ENCODE data around the gene ATF2. TPM values are rescaled to one million over a fixed set of nuclear protein-coding genes. Genes with fewer than 3 reads are reported as not detected.
"Not testable (repeated sequence)": the region's sequence is repeated elsewhere in the genome, so short reads cannot be mapped to it uniquely, and the experiment has no call there.

ATF2 gene
- total RNA-seq, 6 experiments from 2014 or later, result 34.1 to 43.9 (median 38.2) TPM

DNA sequence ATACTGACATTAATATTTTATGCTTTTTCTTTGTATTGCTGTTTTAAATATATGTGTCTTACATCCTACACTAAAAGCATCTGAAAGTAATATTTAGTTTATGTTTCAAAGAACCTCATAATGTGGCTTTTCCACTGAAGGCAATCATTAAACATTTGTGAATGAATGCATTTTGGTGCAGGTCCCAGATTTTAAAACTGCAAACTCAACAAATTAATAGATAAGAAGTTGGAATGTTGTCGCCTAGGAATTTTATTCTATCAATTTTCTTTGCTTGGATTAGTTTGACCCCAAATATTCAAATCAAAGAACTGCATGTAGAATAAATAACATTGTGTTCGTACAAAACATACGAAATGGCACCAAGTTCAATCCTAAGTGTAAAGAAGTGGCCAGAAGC is 44.7 kb downstream of the ATF2 start:
- no peak for DNase-seq
- Mint-ChIP-seq H3K27ac (no peak overlapping the region), H3K9me3 (no peaks in the 10 kb centered on the region), H3K4me3 (no peak overlapping the region), H3K27me3 (ENCODE audit: insufficient read depth) (no peaks in the 10 kb centered on the region; the same call in 1 of the 2 replicates), H3K4me1 (ENCODE audit: low read depth) (no peaks in the 10 kb centered on the region), H3K36me3 (ENCODE audit: low read depth) (peaks cover 1% of the 10 kb centered on the region)
- TF ChIP-seq, protein P1, sequence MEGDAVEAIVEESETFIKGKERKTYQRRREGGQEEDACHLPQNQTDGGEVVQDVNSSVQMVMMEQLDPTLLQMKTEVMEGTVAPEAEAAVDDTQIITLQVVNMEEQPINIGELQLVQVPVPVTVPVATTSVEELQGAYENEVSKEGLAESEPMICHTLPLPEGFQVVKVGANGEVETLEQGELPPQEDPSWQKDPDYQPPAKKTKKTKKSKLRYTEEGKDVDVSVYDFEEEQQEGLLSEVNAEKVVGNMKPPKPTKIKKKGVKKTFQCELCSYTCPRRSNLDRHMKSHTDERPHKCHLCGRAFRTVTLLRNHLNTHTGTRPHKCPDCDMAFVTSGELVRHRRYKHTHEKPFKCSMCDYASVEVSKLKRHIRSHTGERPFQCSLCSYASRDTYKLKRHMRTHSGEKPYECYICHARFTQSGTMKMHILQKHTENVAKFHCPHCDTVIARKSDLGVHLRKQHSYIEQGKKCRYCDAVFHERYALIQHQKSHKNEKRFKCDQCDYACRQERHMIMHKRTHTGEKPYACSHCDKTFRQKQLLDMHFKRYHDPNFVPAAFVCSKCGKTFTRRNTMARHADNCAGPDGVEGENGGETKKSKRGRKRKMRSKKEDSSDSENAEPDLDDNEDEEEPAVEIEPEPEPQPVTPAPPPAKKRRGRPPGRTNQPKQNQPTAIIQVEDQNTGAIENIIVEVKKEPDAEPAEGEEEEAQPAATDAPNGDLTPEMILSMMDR (IDR thresholded peaks at IDR 0.05), result no peak

DNA sequence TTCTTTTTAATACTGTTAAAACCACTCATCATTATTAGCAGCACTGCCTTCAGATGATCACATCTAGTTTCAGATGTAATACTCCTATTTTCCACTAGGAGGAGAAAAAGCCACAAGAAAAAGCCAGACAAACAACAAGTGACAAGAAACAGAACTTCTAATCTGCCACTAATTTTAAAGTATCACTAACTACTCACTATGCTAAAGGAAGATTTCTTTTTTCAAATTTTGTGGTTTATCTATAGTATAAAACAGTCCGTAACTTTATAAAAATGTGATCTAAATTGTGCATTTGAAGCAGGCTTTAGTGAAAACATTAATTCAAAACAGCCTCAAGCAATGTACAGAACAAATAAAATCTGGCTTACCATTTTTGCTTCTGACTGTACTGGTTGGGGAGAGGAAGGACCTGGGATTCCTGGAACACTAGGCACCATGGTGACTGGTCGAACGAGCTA is 56.8 kb downstream of the ATF2 start:
- peaks cover 19% of the 10 kb centered on the region for H3K36me3 Mint-ChIP-seq (ENCODE audit: low read depth)
- peaks cover 17% of the 10 kb centered on the region for H3K4me1 Mint-ChIP-seq (ENCODE audit: low read depth)
- H3K27me3 Mint-ChIP-seq (ENCODE audit: insufficient read depth), result no peaks in the 10 kb centered on the region
- H3K9me3 Mint-ChIP-seq, result no peaks in the 10 kb centered on the region; the same call in 1 of the 2 replicates
- no peak overlapping the region for H3K4me3 Mint-ChIP-seq
- H3K27ac Mint-ChIP-seq, result peak overlapping the region; percentile 47
- peak; percentile 63 for DNase-seq
- TF ChIP-seq, protein P1 (IDR thresholded peaks at IDR 0.05), result peak; percentile 87

DNA sequence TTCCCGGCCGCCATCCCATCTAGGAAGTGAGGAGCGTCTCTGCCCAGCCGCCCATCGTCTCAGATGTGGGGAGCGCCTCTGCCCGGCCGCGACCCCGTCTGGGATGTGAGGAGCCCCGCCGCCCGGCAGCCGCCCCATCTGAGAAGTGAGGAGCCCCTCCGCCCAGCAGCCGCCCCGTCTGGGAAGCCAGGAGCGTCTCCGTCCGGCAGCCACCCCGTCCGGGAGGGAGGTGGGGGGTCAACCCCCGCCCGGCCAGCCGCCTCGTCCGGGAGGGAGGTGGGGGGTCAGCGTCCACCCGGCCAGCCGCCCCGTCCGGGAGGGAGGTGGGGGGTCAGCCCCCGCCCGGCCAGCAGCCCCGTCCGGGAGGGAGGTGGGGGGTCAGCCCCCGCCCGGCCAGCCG is 59.9 kb downstream of the ATF2 start:
- H3K27ac Mint-ChIP-seq; H3K9me3 Mint-ChIP-seq; H3K27me3 Mint-ChIP-seq (ENCODE audit: insufficient read depth); DNase-seq; H3K4me3 Mint-ChIP-seq: not testable (repeated sequence)
- H3K36me3 Mint-ChIP-seq (ENCODE audit: low read depth), result peaks cover 17% of the 10 kb centered on the region
- peaks cover 17% of the 10 kb centered on the region for H3K4me1 Mint-ChIP-seq (ENCODE audit: low read depth)

DNA sequence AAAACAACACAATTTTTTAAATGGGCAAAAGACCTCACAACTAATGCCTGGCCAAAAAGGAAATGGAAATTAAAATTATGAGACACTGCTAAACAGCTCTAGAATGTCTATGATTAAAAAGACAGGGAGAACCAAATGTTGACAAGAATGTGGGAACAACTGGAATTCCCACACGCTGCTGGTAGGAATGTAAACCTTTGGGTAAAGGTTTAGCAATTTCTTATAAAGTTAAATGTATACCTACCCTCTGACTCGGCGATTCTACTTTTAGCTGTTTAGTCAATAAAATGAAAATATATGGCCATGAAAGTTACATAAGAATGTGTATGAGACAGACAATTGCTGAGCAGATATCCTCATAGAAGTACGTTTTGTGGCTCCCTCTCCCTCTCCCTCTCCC is 60.9 kb downstream of the ATF2 start:
- no peak for DNase-seq
- H3K36me3 Mint-ChIP-seq (ENCODE audit: low read depth), result peaks cover 19% of the 10 kb centered on the region
- H3K27me3 Mint-ChIP-seq (ENCODE audit: insufficient read depth), result no peaks in the 10 kb centered on the region
- TF ChIP-seq, protein P1 (IDR thresholded peaks at IDR 0.05), result no peak
- H3K9me3 Mint-ChIP-seq, result no peaks in the 10 kb centered on the region; the same call in 1 of the 2 replicates
- H3K4me3 Mint-ChIP-seq, result no peak overlapping the region
- 0 out of 2 replicates have a peak overlapping the region, but pooled peaks have one; percentile 9 for H3K27ac Mint-ChIP-seq
- H3K4me1 Mint-ChIP-seq (ENCODE audit: low read depth), result peaks cover 17% of the 10 kb centered on the region

DNA sequence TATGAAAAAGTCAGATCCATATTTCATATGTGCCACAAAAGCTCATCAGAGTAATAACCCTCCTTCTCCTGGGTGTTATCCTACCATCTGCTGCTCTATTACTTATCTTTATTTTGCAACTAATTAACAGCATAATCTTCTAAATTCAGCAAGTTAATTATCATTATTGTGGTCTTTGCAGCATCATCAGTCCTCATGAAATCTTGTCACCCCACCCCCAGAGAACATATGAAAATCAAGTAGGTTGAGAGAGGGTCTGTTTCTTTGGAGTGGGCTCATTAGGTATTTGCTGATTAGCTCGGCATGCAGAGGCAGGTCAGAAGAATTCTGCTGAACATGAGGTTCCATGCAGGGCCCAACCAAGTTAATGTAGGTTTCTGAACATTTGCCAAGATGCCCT is 64.8 kb downstream of the ATF2 start:
- TF ChIP-seq, protein P1 (IDR thresholded peaks at IDR 0.05), result no peak
- Mint-ChIP-seq H3K27me3 (ENCODE audit: insufficient read depth) (no peaks in the 10 kb centered on the region), H3K9me3 (no peaks in the 10 kb centered on the region; the same call in 1 of the 2 replicates), H3K36me3 (ENCODE audit: low read depth) (peaks cover 21% of the 10 kb centered on the region), H3K4me1 (ENCODE audit: low read depth) (peaks cover 26% of the 10 kb centered on the region), H3K27ac (no peak overlapping the region), H3K4me3 (no peak overlapping the region)
- DNase-seq, result no peak

DNA sequence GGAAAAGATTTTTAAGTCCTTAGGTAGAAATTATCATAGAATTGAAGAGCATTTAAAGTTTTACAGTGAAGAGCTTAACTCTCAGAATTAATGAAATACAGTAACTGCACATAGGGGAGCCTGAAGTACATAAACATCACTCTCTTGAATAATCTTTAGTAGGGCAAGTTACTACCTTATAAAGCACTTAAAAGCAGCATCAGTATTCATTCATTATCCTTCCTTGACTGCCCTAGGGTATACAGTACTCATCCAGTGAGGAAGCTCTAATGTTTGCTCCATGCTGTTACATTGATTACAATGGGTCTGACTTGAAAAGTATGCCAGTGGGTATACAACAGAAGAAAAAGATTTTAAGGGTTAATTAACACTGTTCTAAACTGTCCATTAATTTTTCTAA is 66.5 kb downstream of the ATF2 start:
- TF ChIP-seq, protein P1 (IDR thresholded peaks at IDR 0.05), result no peak
- DNase-seq, result no peak
- H3K4me1 Mint-ChIP-seq (ENCODE audit: low read depth), result peaks cover 34% of the 10 kb centered on the region
- H3K27me3 Mint-ChIP-seq (ENCODE audit: insufficient read depth), result no peaks in the 10 kb centered on the region
- H3K27ac Mint-ChIP-seq, result no peak overlapping the region
- H3K36me3 Mint-ChIP-seq (ENCODE audit: low read depth), result peaks cover 12% of the 10 kb centered on the region; the same call in 1 of the 2 replicates
- no peaks in the 10 kb centered on the region for H3K9me3 Mint-ChIP-seq
- H3K4me3 Mint-ChIP-seq, result no peak overlapping the region

Measured in HFFc6 (cell line).